G401 (cell line): ENCODE data around the gene TXNDC11. TPM values are rescaled to one million over a fixed set of nuclear protein-coding genes. Genes with fewer than 3 reads are reported as not detected.

Experiments used
- DNase-seq: peaks from one replicate; pipeline ENCODE4 v3.0.0-alpha.2; 2015; ENCODE audit warnings: low spot score
- in situ Hi-C: cut with HindIII; loops from 2 replicates; pipeline ENCODE4 v1.10.0; 2016; ENCODE audit warnings: low sequenced_read_pairs, mixed read lengths
- total RNA-seq: library from RNA; depleted of rRNA; stranded (reverse); fragments of >200 nt; shearing (Covaris generic); gene quantifications from 2 replicates; pipeline ENCODE4 v1.2.3, GENCODE V29; 2014

The TXNDC11 gene
- total RNA-seq, 1 experiment from 2014 or later = 25.4 TPM

GRCh38 chr16:11670171-11671131 is 72.2 kb downstream of the TXNDC11 start:
- peak; percentile 42 for DNase-seq
- in situ Hi-C loops = no loop called here

DNA sequence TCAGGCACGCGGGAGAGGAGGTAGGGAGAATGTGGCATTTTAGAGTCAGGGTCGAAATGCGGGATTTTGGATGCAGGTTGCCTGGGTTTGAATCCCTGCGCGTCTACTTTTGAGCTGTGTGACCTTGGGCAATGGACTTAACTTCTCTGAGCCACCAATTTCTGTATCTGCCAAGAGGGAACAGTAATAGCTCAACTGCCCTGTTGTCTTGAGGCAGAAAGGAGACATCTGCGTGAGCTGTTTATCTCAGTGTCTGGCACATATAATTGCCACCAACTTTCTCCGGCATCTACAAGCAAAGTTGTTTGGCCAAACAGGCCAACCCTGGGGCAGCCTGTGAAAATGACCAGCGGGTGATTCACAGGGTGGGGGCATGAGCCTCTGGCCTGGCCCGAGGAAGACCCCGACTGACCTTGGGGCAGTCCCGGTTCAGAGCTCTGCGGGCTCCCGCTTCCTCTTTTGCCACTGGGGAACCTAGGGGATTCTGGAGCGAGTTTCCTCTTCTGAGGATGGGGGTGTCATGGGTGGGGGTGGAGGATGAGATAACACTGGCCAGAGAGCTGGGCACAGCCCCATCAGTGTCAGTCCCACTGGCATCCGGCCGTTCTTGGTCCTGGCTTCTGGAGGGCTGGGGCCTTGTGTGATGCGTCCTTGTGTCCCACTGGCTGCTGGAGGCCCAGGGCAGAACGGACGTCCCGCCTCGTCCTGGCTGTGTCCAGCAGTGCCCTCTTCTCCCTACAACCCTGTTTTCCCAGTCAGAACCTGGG is 73.1 kb downstream of the TXNDC11 start:
- in situ Hi-C loops = no loop called here
- peak; percentile 53 for DNase-seq

DNA sequence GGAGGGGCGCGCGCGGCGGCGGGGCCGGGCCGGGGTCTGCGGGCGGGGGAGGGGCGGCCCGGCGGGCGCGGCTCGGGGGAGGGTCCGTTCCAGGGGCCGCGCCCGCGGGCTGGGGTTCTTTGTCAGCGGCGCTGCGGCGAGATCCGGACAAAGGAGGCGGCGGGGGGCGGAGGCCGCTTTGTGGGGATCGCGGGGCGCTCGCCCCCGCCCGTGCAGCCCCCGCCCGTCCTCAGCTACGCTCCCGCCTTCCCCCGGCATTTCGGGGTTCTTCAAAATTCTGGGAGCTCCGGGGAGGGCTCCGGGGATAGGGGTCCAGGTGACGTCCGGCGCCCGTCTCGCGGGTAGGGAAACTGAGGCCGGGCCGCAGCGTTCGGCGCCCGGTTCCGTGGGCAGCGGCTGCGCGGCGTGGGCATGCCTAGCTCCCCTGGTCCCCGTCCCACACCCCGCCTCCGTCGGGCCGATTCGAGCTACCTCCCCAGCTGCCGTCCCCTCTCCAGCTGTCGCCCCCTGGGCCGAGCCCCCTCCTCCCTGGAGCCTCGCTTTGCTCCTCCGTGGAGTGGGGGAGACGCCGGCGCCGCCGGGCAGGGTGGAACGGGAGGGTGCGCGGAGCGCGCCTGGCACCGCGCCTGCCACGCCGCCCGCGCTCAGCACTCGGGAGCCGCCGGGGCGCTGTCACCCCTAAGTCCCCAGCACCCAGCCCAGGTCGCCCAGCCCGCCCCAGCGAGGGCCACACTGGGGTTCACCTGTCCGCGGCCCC is 73.9 kb downstream of the TXNDC11 start:
- peak; percentile 44 for DNase-seq

GRCh38 chr16:11667824-11668622 is 74.6 kb downstream of the TXNDC11 start, which contains the start of gene SNN:
TSS of gene SNN (plus strand) at chr16:11668455. CDS start at chr16:11676060, 7,605 bp downstream.
- DNase-seq = peak; percentile 86
- in situ Hi-C loops = no loop called here

More for the DNA sequence above, 73.9 kb downstream of the TXNDC11 start:
- in situ Hi-C loops = no loop called here

DNA sequence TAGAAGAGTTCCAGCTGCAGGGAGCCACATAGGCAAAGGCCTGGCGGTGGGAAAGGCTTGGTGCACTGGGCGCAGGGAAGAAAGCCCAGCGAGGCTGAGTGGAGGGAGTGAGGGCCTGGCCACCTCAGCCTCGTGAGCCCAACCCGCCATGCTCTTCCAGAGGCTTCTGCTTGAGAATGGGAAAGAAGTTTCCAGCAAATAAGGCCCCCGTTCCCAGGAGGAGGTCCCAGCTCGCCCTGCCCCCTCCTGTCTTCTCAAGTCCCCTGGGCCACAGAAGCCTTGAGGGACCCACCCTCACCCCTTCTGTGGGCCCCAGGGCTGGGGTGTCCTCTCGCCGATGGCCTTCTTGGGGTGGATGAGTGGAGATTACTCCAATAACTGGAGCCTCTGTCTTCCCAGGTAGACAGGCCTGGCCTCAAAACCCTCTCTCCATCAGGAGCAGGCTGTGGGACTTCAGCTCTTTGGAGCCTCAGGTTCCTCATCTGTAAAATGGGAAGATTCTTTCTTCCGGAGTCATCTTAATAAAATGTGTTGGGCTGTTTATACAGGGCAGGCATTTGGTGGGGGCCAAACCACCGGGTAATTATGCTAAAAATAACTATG is 75.3 kb downstream of the TXNDC11 start:
- no peak for DNase-seq
- in situ Hi-C loops = no loop called here

- in situ Hi-C loops = no loop called here
- DNase-seq = no peak
Measured at GRCh38 chr16:11666103-11667055, 76.3 kb downstream of the TXNDC11 start.

DNA sequence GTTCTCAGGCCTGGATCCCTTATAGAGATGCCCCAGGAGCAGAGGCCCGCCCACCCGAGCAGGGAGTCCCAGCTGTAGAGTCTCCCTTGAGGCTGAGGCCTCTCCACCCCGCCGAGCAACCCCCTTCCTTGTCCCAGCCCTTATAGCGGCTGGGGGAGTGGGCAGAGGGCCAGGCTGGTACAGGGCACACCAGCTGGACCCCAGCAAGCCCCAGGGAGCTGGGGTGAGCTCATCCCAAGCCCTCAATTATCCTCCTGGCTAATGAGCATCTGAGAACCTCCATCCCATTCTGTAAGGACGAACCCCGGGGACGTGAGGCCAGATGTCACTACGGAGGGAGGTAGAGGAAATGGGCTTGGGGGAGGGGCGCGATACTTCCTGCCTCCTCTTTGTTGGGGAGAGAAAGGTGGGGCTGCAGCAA is 77.6 kb downstream of the TXNDC11 start:
- in situ Hi-C loops = no loop called here
- no peak for DNase-seq

GRCh38 chr16:11662582-11662981 is 80.1 kb downstream of the TXNDC11 start:
- no peak for DNase-seq

DNA sequence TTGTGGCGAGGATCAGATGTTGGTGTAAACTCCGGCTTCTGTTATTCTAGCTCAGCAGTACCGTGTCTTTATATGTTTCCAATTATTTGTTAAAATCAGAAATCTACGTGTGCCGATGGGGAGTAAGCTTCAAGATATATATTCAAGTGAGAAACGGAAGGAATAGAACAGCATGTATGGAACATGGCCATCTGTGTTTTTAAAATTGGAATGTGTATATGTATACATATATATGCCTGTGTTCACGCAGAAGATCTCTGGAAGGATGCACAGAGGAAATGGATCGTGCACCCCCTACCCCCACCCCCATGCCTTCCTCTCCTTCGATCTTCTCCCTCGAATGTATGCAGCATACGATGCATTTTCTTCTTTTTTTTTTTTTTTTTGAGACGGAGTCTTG is 82.1 kb downstream of the TXNDC11 start:
- in situ Hi-C loops = no loop called here
- DNase-seq = no peak

More at GRCh38 chr16:11662582-11662981, 80.1 kb downstream of the TXNDC11 start:
- in situ Hi-C loops = no loop called here

DNA sequence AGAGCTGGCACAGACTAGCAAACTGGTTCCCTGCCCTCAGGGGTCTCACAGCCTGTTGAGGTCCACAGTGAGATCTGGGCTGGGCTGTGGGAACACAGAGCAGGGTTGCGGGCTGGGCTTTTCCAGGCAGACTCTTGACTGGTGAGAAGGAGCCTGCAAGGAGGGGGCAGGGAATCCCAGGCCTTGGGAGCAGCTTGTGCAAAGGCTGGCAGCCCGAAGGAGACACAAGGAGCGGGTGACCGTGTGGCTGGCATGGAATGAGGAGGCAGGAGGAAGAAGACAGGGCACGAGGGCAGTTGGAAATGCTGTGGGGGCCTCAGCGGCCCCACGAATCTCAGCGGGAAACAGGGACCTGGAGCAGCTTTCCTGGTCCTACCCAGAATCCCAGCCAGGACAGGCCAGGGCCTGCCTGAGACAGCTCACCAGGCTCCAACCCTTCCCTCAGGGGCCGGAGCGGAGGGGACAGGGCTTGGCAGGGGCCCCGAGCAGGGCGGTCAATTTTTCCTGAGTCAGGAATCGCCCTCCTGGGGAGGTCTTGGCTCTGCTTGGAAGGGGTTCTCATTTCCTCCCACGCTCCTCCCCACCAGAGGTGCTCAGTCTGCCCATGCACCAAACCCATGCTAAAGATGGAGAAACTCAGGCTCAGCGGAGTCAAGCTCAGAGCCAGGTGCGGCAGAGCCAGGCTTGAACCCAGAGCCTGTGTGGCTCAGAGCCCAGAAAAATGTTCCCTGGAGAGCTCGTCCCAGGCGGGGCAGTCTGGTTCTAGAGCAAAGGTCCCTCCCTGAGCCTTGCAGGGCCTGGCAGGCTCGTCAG is 83.6 kb downstream of the TXNDC11 start:
- DNase-seq = peak; percentile 65
- in situ Hi-C loops = no loop called here

DNA sequence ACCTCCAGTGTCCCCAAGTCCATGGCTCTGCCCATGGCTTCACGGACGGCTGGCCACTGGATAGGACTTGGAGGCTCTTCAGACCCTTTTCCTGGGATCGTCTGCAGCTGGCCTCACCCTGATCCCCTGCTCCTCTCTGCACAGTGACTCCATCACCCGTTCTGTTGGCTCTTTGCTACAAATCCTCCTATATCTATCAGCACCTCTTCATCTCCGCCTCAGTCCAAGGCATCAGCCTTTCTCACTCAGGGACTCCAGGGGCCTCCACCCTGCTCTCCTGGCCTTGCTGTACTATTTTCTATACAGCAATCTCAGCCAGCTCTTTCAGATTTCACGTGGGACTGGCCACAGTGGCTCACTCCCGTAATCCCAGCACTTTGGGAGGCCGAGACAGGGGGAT is 85.1 kb downstream of the TXNDC11 start:
- no peak for DNase-seq
- in situ Hi-C loops = no loop called here

GRCh38 chr16:11655655-11656054 is 87.0 kb downstream of the TXNDC11 start:
- in situ Hi-C loops = no loop called here
- DNase-seq = no peak

DNA sequence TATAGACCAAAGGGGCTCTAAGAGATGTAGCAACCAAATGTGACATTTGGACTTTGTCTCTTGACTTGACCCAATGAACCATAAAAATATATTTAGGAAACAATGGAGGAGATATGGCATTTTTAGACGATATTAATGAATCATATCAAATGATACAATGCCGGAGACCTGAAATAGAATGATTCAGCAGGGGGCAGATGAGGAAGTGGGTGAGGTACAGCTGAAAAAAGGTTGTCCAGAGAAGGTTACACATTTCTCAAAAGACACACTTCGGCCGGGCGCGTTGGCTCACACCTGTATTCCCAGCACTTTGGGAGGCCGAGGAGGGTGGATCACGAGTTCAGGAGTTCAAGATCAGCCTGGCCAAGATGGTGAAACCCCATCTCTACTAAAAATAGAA is 90.9 kb downstream of the TXNDC11 start:
- DNase-seq = no peak
- in situ Hi-C loops = no loop called here

GRCh38 chr16:11650641-11651591 is 91.7 kb downstream of the TXNDC11 start:
- DNase-seq = no peak
- in situ Hi-C loops = no loop called here

DNA sequence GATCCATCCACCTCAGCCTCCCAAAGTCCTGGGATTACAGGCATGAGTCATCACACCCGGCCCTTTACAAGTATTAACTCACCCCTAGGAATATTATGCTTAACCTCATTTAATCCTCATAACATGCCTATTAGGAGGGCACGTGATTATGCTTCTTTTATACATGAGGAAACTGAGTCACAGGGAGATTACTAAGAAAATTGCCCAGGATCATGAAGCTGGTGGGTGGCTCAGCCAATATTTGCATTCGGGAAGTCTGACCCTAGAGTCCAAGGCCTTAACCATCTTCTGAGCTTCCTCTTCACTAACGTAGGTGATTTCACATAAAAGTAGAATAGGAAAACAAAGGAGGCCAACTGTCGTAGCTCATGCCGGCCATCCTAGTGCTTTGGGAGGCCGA is 93.4 kb downstream of the TXNDC11 start:
- in situ Hi-C loops = no loop called here
- DNase-seq = no peak
